DOHH2 (cell line): ENCODE measurements around the gene PDLIM1.

Experiments used
- CTCF ChIP-seq: fragments of 200-600 bp; sonication (generic); IDR thresholded peaks from one replicate; pipeline ENCODE4 v1.5.1; 2014; ENCODE audit warnings: antibody characterized with exemption, mild to moderate bottlenecking, low read depth, low read length; ENCODE audit not compliant: poor library complexity, severe bottlenecking
- EZH2phosphoT487 ChIP-seq: fragments of 200-600 bp; sonication (generic); IDR thresholded peaks from 2 replicates; pipeline ENCODE4 v1.6.1; 2017; ENCODE audit warnings: borderline replicate concordance, mild to moderate bottlenecking, antibody characterized with exemption, low read length, moderate library complexity, mixed read lengths

GRCh38 chr10:95229724-95230627, 60.8 kb downstream of the PDLIM1 start:
- no peak for TF ChIP-seq CTCF
- no peak for TF ChIP-seq EZH2phosphoT487
